Tongue (tissue), 2 donors: ENCODE results near the gene USP53. TPM values are rescaled to one million over a fixed set of nuclear protein-coding genes. Genes with fewer than 3 reads are reported as not detected.
"Not testable (repeated sequence)": the region's sequence is repeated elsewhere in the genome, so short reads cannot be mapped to it uniquely, and the experiment has no call there.

ENCODE experiments used
- DNase-seq: peaks from one replicate; pipeline ENCODE4 v3.0.0-alpha.2; 2015
- total RNA-seq: library from RNA; depleted of rRNA; stranded (reverse); fragments of >200 nt; gene quantifications from one replicate; pipeline ENCODE4 v1.2.3, GENCODE V29; 2014

Gene USP53
- total RNA-seq, 1 donor from 2014 or later: 29.6 TPM

GRCh38 chr4:119279541-119279940, 67.0 kb downstream of the USP53 start:
- DNase-seq: not testable (repeated sequence)

GRCh38 chr4:119279945-119280344, 67.4 kb downstream of the USP53 start:
- not testable (repeated sequence) for DNase-seq

GRCh38 chr4:119281393-119281792, 68.9 kb downstream of the USP53 start:
- DNase-seq: no peak

GRCh38 chr4:119284876-119285780, 72.6 kb downstream of the USP53 start:
- peak; percentile 10 for DNase-seq

GRCh38 chr4:119286377-119287002, 74.0 kb downstream of the USP53 start:
- peak; percentile 83 for DNase-seq

GRCh38 chr4:119289313-119289712, 76.8 kb downstream of the USP53 start:
- DNase-seq: no peak

GRCh38 chr4:119290598-119290997, 78.1 kb downstream of the USP53 start:
- no peak for DNase-seq

- DNase-seq: no peak
These were observed 83.8 kb downstream of the USP53 start for GRCh38 chr4:119296356-119296755.

GRCh38 chr4:119297795-119298194, 85.3 kb downstream of the USP53 start:
- DNase-seq: no peak

- no peak for DNase-seq
These were observed 86.8 kb downstream of the USP53 start for GRCh38 chr4:119299260-119299671.

GRCh38 chr4:119299741-119300100, 87.2 kb downstream of the USP53 start:
- peak; percentile 69 for DNase-seq

- DNase-seq: peak; percentile 95
These were observed 87.8 kb downstream of the USP53 start for GRCh38 chr4:119300101-119300978.

- no peak for DNase-seq
These were observed 89.7 kb downstream of the USP53 start for GRCh38 chr4:119302073-119302832.

GRCh38 chr4:119303587-119304305, 91.2 kb downstream of the USP53 start:
- no peak for DNase-seq

- no peak for DNase-seq
These were observed 91.9 kb downstream of the USP53 start for GRCh38 chr4:119304431-119304830.

GRCh38 chr4:119307606-119308005, 95.1 kb downstream of the USP53 start:
- no peak for DNase-seq

GRCh38 chr4:119310826-119311225, 98.3 kb downstream of the USP53 start:
- DNase-seq: no peak

- no peak for DNase-seq
These were observed 100.7 kb downstream of the USP53 start for GRCh38 chr4:119313237-119313636.

GRCh38 chr4:119314356-119314755, 101.8 kb downstream of the USP53 start:
- peak; percentile 60 for DNase-seq

- no peak for DNase-seq
These were observed 102.5 kb downstream of the USP53 start for GRCh38 chr4:119315036-119315435.

GRCh38 chr4:119317990-119318389, 105.5 kb downstream of the USP53 start:
- no peak for DNase-seq
